Stomach (tissue), 4 donors: ENCODE results near the gene PLEKHJ1.

Source experiments
- EP300 ChIP-seq: sonication (generic); formaldehyde crosslinking; IDR thresholded peaks from one replicate; pipeline ENCODE4 v1.6.1; 2017; ENCODE audit warnings: antibody characterized with exemption
- POLR2AphosphoS5 ChIP-seq, 3 donors: sonication (generic); formaldehyde crosslinking; IDR thresholded peaks; one replicate each; pipeline ENCODE4 v1.6.1; 2016; ENCODE audit warnings: antibody characterized with exemption in 3 of 3

DNA sequence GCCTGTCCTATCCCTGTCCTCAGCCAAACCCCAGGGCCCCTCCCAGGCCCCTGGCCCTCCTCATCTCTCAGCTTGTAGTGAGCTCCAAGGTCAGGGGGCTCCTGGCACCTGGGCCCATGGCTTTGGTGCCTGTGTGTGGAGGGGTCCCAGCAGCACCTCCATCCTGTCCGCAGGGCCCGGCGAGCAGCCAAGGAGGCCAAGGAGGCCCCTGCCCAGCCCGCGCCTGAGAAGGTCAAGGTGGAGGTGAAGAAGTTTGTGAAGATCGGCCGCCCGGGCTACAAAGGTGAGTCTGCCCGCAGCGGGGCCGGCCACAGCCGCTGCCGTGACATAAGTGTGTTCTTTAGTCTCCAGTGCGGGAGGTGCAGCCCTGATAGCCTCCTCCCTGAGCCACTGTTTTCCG lies 9.1 kb upstream of the PLEKHJ1 start:
- TF ChIP-seq POLR2AphosphoS5 (IDR thresholded peaks at IDR 0.05) (no peak), EP300 (no peak)
